Activated CD4-positive, alpha-beta T cell treated with anti-CD3 and anti-CD28 coated beads for 4 hours (primary cell): ENCODE measurements around the gene ADH1C.
"Not testable (repeated sequence)": the region's sequence is repeated elsewhere in the genome, so short reads cannot be mapped to it uniquely, and the experiment has no call there.

Experiments used
- DNase-seq, 2 donors: peaks; one replicate each; pipeline ENCODE4 v3.0.0-alpha.2; 2020

The ADH1C gene

GRCh38 chr4:99352602-99353537 lies at the start of gene ADH1C:
Gene ADH1C, minus strand, starts transcription at chr4:99352746. Its CDS starts 71 bp downstream, at chr4:99352675.
- DNase-seq, result no peak

DNA sequence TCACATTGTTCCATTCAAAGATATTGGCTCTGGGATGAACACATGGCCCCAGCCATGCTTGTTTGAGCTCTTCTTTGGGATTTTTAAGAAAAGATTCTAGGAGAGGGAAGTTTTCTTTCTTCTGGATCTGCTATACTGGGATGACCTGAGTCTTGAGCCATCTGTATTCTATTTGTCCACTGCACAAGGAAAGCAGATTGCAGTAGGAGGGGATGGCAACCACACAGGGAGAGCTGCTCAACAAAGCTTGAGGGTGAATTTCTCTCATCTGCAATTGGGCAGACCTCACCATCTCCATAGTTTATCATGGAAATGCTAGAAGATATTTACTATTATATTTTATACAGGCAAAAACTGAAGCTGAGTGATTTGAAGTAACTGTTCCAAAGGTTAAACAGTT lies 48.3 kb upstream of the ADH1C start:
- no peak for DNase-seq

- no peak for DNase-seq
These were observed 46.5 kb upstream of the ADH1C start for GRCh38 chr4:99399017-99399416.

- DNase-seq, result no peak
These were observed 43.2 kb upstream of the ADH1C start for GRCh38 chr4:99395595-99396364.

GRCh38 chr4:99394896-99395295 lies 42.4 kb upstream of the ADH1C start:
- no peak for DNase-seq

- DNase-seq, result no peak
These were observed 37.5 kb upstream of the ADH1C start for GRCh38 chr4:99390055-99390454.

- no peak for DNase-seq
These were observed 37.1 kb upstream of the ADH1C start for GRCh38 chr4:99389606-99390005.

GRCh38 chr4:99383833-99384392 lies 31.4 kb upstream of the ADH1C start:
- no peak for DNase-seq

- no peak for DNase-seq
These were observed 30.9 kb upstream of the ADH1C start for GRCh38 chr4:99383399-99383798.

GRCh38 chr4:99382745-99383360 lies 30.3 kb upstream of the ADH1C start:
- DNase-seq, result no peak

- DNase-seq, result no peak
These were observed 29.1 kb upstream of the ADH1C start for GRCh38 chr4:99381588-99382175.

- no peak for DNase-seq
These were observed 27.0 kb upstream of the ADH1C start for GRCh38 chr4:99379571-99379970.

DNA sequence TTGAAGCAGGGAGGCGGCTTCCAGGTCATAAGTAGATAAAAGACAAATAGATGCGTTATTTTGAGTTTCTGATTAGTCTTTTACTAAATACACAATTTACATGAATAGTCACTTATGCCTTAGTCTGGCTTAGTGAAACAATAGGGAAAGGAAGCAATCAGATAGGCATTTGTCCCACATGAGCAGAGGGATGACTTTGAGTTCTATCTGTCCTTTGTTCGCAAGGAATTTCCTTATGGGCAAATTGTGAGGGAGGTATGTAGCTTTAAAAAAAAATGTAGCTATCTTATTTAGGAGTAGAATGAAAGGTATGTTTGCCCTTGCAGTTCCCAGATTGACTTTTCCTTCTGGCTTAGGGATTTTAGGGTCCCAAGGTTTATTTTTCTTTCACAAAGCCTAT lies 26.3 kb upstream of the ADH1C start:
- DNase-seq, result no peak

DNA sequence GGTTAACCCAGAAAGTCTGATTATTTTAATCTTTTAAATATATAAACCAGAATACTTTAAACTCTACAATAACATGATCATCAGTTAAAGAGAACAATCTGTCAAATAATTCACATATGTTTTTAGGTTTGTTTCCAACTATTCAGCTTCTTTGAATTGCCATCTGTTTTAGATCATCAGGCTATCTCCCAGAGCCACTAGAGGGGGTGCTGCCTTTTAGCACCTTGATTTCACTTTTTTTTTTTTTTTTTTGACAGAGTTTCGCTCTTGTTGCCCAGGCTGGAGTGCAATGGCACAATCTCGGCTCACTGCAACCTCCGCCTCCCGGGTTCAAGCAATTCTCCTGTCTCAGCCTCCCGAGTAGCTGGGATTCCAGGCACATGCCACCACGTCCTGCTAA lies 24.8 kb upstream of the ADH1C start:
- DNase-seq, result not testable (repeated sequence)

DNA sequence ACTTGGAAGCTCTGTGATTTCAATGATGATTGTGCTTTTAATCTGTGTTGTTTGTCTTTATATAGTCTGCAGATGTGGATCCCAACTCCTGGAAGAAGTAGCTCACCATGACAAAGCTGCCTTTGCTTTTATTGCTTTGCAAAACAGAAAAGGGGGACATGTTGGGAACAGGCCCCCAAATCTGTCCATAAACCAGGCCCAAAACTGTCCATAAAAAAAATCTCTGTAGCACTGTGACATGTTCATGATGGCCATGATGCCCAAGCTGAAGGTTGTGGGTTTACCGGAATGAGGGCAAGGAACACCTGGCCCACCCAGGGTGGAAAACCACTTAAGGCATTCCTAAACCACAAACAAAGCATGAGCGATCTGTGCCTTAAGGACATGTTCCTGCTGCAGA lies 19.9 kb upstream of the ADH1C start:
- DNase-seq, result not testable (repeated sequence)

- not testable (repeated sequence) for DNase-seq
These were observed 15.3 kb upstream of the ADH1C start for GRCh38 chr4:99367817-99368216.

GRCh38 chr4:99366491-99366890 lies 13.9 kb upstream of the ADH1C start:
- no peak for DNase-seq

DNA sequence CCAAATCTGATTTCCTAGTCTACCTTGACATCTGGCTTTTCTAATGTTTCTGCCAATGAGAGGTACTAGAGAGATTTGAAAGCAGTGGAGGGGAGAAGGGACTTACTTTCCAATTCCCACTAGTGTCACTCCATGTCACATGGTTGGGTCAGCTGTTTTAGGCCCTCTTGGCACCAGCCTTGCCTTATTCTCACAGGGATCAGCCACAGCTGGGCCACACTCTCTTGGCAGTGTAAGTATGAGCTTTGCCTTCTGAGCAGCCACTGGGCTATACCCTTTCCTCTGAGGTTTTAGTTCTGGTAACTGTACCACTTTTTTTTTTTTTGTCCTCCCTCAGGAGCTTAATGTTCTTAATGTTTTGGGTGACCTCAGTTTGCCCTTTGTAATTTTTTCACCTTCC lies 10.2 kb upstream of the ADH1C start:
- no peak for DNase-seq

- DNase-seq, result no peak
These were observed 9.3 kb upstream of the ADH1C start for GRCh38 chr4:99361899-99362275.

DNA sequence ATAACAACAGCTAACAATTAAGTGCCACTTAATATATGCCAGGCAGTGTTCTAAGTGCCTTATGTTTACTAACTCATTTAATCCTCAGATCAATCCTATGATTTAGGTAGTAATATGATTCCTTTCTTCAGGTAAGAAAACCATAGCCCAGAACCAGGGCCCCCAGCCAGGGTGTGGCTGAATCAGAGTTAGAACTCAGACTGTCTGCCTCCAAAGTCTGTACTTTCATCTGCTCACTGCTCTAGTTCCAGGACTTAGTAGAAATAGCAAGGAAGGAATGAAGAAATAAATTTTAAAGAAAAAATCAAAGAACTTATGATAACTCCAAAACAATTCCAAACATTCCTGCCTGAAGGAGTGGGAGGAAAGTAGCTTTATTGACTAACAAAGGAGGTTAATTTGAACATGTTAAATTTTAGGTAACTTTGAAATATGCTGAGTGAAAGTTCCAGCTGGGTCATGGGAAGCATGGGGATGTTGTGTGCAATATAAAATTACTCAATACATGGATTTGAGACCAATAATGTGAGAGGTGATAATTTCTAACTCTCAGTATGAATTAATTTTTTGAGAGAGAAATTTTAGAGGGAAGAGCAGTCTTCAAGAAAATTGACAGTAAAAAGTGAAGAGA lies 8.8 kb upstream of the ADH1C start:
- DNase-seq, result no peak

- DNase-seq, result no peak
These were observed 7.1 kb upstream of the ADH1C start for GRCh38 chr4:99359480-99360204.

GRCh38 chr4:99357948-99358347 lies 5.4 kb upstream of the ADH1C start:
- DNase-seq, result no peak
